Neural progenitor cell (in vitro differentiated cells): ENCODE data around the gene TSPAN19. TPM values are rescaled to one million over a fixed set of nuclear protein-coding genes. Genes with fewer than 3 reads are reported as not detected.
A peak's percentile ranks its signal among the peaks of the same experiment; 100 is the strongest.
"Not testable (repeated sequence)": the region's sequence is repeated elsewhere in the genome, so short reads cannot be mapped to it uniquely, and the experiment has no call there.

Experiments
- DNase-seq: peaks from one replicate; pipeline ENCODE4 v3.0.0-alpha.2; 2016; ENCODE audit warnings: low spot score
- H2AFZ ChIP-seq: fragments of 200-600 bp; sonication (generic); replicated peaks from 2 replicates; pipeline ENCODE4 v1.6.1; 2016; ENCODE audit warnings: antibody characterized with exemption
- H3F3A ChIP-seq: fragments of 200-600 bp; sonication (generic); 2 replicates; pipeline ENCODE4 v1.6.1; 2016; ENCODE audit warnings: antibody characterized with exemption, low read depth
- H3K27ac ChIP-seq: fragments of 200-600 bp; sonication (generic); 2 replicates; pipeline ENCODE4 v1.5.1; 2016; ENCODE audit warnings: mild to moderate bottlenecking
- H3K27me3 ChIP-seq: fragments of 200-600 bp; sonication (generic); 2 replicates; pipeline ENCODE4 v1.6.1; 2016; ENCODE audit warnings: mild to moderate bottlenecking, moderate library complexity
- H3K36me3 ChIP-seq: fragments of 200-600 bp; sonication (generic); 2 replicates; pipeline ENCODE4 v1.5.1; 2016
- H3K4me1 ChIP-seq: fragments of 200-600 bp; sonication (generic); 2 replicates; pipeline ENCODE4 v1.6.1; 2016; ENCODE audit warnings: mixed run types
- H3K4me2 ChIP-seq: fragments of 200-600 bp; sonication (generic); 2 replicates; pipeline ENCODE4 v1.6.1; 2016
- H3K4me3 ChIP-seq: fragments of 200-600 bp; sonication (generic); 2 replicates; pipeline ENCODE4 v1.5.1; 2016
- H3K79me2 ChIP-seq: fragments of 200-600 bp; sonication (generic); 2 replicates; pipeline ENCODE4 v1.6.1; 2016; ENCODE audit warnings: low read depth
- H3K9ac ChIP-seq: fragments of 200-600 bp; sonication (generic); 2 replicates; pipeline ENCODE4 v1.6.1; 2016
- H3K9me3 ChIP-seq: fragments of 200-600 bp; sonication (generic); 2 replicates; pipeline ENCODE4 v1.5.1; 2016; ENCODE audit warnings: low read depth
- H4K20me1 ChIP-seq: fragments of 200-600 bp; sonication (generic); 2 replicates; pipeline ENCODE4 v1.6.1; 2016; ENCODE audit warnings: low read depth
- H3K27ac Mint-ChIP-seq: 3 replicates; pipeline ENCODE4 v1.8.0; 2021; ENCODE audit warnings: mixed read lengths
- H3K27me3 Mint-ChIP-seq: 2 replicates; pipeline ENCODE4 v1.8.0; 2022; ENCODE audit warnings: low read depth, mild to moderate bottlenecking, inconsistent platforms, moderate library complexity, mixed read lengths; ENCODE audit not compliant: insufficient read depth
- H3K36me3 Mint-ChIP-seq: 3 replicates; pipeline ENCODE4 v1.8.0; 2021; ENCODE audit warnings: mixed read lengths
- H3K4me1 Mint-ChIP-seq: 3 replicates; pipeline ENCODE4 v1.8.0; 2021; ENCODE audit warnings: mixed read lengths
- H3K4me3 Mint-ChIP-seq: 3 replicates; pipeline ENCODE4 v1.8.0; 2021; ENCODE audit warnings: mild to moderate bottlenecking, moderate library complexity, mixed read lengths
- H3K9me3 Mint-ChIP-seq: 3 replicates; pipeline ENCODE4 v1.8.0; 2020; ENCODE audit warnings: mixed read lengths
- CTCF ChIP-seq: fragments of 200-600 bp; sonication (generic); IDR thresholded peaks from 2 replicates; pipeline ENCODE4 v1.5.1; 2017; ENCODE audit warnings: antibody characterized with exemption, mild to moderate bottlenecking
- EZH2 ChIP-seq: fragments of 200-600 bp; sonication (generic); IDR thresholded peaks from 2 replicates; pipeline ENCODE4 v1.6.1; 2017; ENCODE audit warnings: antibody characterized with exemption, mild to moderate bottlenecking, moderate library complexity
- EZH2phosphoT487 ChIP-seq: fragments of 200-600 bp; sonication (generic); IDR thresholded peaks from 2 replicates; pipeline ENCODE4 v1.6.1; 2017; ENCODE audit warnings: antibody characterized with exemption
- total RNA-seq: library from RNA; depleted of rRNA; stranded (reverse); fragments of >200 nt; gene quantifications from 2 replicates; pipeline ENCODE4 v1.2.3, GENCODE V29; 2015; ENCODE audit warnings: low replicate concordance

The TSPAN19 gene
- total RNA-seq, 1 donor from 2014 or later = 4.3 TPM

- H3F3A ChIP-seq = peaks cover 4% of the 10 kb centered on the region
- H3K9ac ChIP-seq = no peak overlapping the region
- TF ChIP-seq EZH2phosphoT487 (no peak), CTCF (no peak), EZH2 (no peak)
- H3K36me3 Mint-ChIP-seq = no peaks in the 10 kb centered on the region
- H3K27me3 Mint-ChIP-seq = peaks cover 2% of the 10 kb centered on the region
- H3K9me3 Mint-ChIP-seq = peaks cover 5% of the 10 kb centered on the region
- H2AFZ ChIP-seq = no peak overlapping the region
- H4K20me1 ChIP-seq = no peaks in the 10 kb centered on the region
- no peak for DNase-seq
- no peaks in the 10 kb centered on the region for H3K27me3 ChIP-seq
- H3K9me3 ChIP-seq = no peaks in the 10 kb centered on the region
- peaks cover 6% of the 10 kb centered on the region for H3K4me1 Mint-ChIP-seq
- H3K36me3 ChIP-seq = no peaks in the 10 kb centered on the region
- no peak overlapping the region for H3K4me2 ChIP-seq
- H3K4me3 ChIP-seq = no peak overlapping the region
- no peak overlapping the region for H3K4me3 Mint-ChIP-seq
- no peaks in the 10 kb centered on the region for H3K4me1 ChIP-seq
- no peak overlapping the region for H3K27ac Mint-ChIP-seq
- H3K79me2 ChIP-seq = no peaks in the 10 kb centered on the region
- H3K27ac ChIP-seq = no peak overlapping the region
Measured at GRCh38 chr12:85005615-85006014, 30.5 kb downstream of the TSPAN19 start.

GRCh38 chr12:85005047-85005446, 31.0 kb downstream of the TSPAN19 start:
- H3K4me3 Mint-ChIP-seq, H3K4me3 ChIP-seq, H3K9me3 Mint-ChIP-seq, H3K79me2 ChIP-seq, H3K4me1 Mint-ChIP-seq, DNase-seq, H3K4me2 ChIP-seq, H3K36me3 ChIP-seq, H3K27me3 Mint-ChIP-seq, H3K9me3 ChIP-seq, H3K27ac ChIP-seq, H3K9ac ChIP-seq, H4K20me1 ChIP-seq, H3K27ac Mint-ChIP-seq, H3K36me3 Mint-ChIP-seq, H3F3A ChIP-seq, H3K27me3 ChIP-seq, H3K4me1 ChIP-seq: not testable (repeated sequence)
- peak overlapping the region; percentile 7 for H2AFZ ChIP-seq

GRCh38 chr12:85004204-85004603, 31.9 kb downstream of the TSPAN19 start:
- TF ChIP-seq EZH2phosphoT487 (no peak), EZH2 (no peak), CTCF (no peak)
- Mint-ChIP-seq H3K4me3 (no peak overlapping the region), H3K4me1 (peaks cover 6% of the 10 kb centered on the region), H3K27me3 (peaks cover 2% of the 10 kb centered on the region), H3K27ac (no peak overlapping the region), H3K36me3 (no peaks in the 10 kb centered on the region), H3K9me3 (peaks cover 6% of the 10 kb centered on the region)
- no peaks in the 10 kb centered on the region for H3K79me2 ChIP-seq
- no peak overlapping the region for H3K4me2 ChIP-seq
- H3K36me3 ChIP-seq = no peaks in the 10 kb centered on the region
- no peak overlapping the region for H3K4me3 ChIP-seq
- H2AFZ ChIP-seq = no peak overlapping the region
- no peaks in the 10 kb centered on the region for H3K9me3 ChIP-seq
- no peak for DNase-seq
- no peaks in the 10 kb centered on the region for H3K4me1 ChIP-seq
- no peaks in the 10 kb centered on the region for H3K27me3 ChIP-seq
- peaks cover 4% of the 10 kb centered on the region for H3F3A ChIP-seq
- no peaks in the 10 kb centered on the region for H4K20me1 ChIP-seq
- no peak overlapping the region for H3K27ac ChIP-seq
- H3K9ac ChIP-seq = no peak overlapping the region

- H3K4me3 ChIP-seq = no peak overlapping the region
- Mint-ChIP-seq H3K27me3 (no peaks in the 10 kb centered on the region), H3K4me3 (no peak overlapping the region), H3K4me1 (peaks cover 6% of the 10 kb centered on the region), H3K27ac (no peak overlapping the region), H3K9me3 (peaks cover 6% of the 10 kb centered on the region), H3K36me3 (no peaks in the 10 kb centered on the region)
- H3K4me1 ChIP-seq = no peaks in the 10 kb centered on the region
- no peak overlapping the region for H3K9ac ChIP-seq
- H4K20me1 ChIP-seq = no peaks in the 10 kb centered on the region
- H3K4me2 ChIP-seq = no peak overlapping the region
- H3F3A ChIP-seq = peaks cover 4% of the 10 kb centered on the region
- no peak for TF ChIP-seq EZH2phosphoT487
- no peak for TF ChIP-seq CTCF
- TF ChIP-seq EZH2 = no peak
- no peaks in the 10 kb centered on the region for H3K27me3 ChIP-seq
- H3K9me3 ChIP-seq = no peaks in the 10 kb centered on the region
- H3K27ac ChIP-seq = no peak overlapping the region
- DNase-seq = no peak
- no peaks in the 10 kb centered on the region for H3K36me3 ChIP-seq
- H3K79me2 ChIP-seq = no peaks in the 10 kb centered on the region
- no peak overlapping the region for H2AFZ ChIP-seq
Measured at GRCh38 chr12:85002778-85003296, 33.2 kb downstream of the TSPAN19 start.
